ENCODE measurements around the gene DIAPH1.

DNA sequence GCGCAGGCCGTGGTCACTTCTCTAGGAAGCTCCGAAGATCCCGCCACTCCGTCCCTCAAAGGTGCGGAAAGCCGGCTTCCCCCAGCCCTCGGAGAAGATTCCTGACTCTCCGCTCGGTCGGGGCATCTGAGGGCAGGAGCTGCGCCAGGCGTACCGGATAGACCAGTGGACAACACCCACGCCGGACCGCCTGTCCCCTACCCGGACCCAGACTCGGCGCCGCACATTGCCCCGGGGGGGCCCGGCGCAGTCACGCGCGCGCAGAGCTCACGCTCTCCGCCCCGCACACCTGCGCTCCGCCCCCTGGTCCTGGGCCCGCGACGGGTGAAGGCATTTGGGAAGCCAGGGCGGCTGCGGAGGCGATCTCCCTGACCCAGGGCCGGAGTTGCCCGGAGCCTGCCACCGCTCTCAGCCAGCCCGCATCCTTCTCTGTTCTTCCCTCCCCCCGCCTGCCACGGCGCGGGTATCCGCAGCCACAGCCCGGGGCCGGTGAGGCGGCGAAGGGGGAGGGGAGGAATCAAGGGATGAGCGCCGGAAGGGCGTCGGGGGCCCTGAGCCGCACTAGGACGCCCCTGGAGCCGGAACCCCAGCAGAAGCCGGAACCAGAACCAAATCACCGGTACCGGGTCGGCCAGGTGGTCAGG lies 18.4 kb upstream of the DIAPH1 start:
- TF ChIP-seq, protein P1, sequence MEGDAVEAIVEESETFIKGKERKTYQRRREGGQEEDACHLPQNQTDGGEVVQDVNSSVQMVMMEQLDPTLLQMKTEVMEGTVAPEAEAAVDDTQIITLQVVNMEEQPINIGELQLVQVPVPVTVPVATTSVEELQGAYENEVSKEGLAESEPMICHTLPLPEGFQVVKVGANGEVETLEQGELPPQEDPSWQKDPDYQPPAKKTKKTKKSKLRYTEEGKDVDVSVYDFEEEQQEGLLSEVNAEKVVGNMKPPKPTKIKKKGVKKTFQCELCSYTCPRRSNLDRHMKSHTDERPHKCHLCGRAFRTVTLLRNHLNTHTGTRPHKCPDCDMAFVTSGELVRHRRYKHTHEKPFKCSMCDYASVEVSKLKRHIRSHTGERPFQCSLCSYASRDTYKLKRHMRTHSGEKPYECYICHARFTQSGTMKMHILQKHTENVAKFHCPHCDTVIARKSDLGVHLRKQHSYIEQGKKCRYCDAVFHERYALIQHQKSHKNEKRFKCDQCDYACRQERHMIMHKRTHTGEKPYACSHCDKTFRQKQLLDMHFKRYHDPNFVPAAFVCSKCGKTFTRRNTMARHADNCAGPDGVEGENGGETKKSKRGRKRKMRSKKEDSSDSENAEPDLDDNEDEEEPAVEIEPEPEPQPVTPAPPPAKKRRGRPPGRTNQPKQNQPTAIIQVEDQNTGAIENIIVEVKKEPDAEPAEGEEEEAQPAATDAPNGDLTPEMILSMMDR (IDR thresholded peaks at IDR 0.05): no peak
- TF ChIP-seq ZFX (IDR thresholded peaks at IDR 0.05; ENCODE audit: borderline replicate concordance): no peak

Measured in 22Rv1 (cell line).